OCI-LY7 (cell line): ENCODE measurements around the gene PRMT3. TPM values are rescaled to one million over a fixed set of nuclear protein-coding genes. Genes with fewer than 3 reads are reported as not detected.
"Not testable (repeated sequence)": the region's sequence is repeated elsewhere in the genome, so short reads cannot be mapped to it uniquely, and the experiment has no call there.

Source experiments
- BruUV-seq: library from RNA; stranded (reverse); fragments of 400-500 nt; replicated peaks from 2 replicates; lab custom pipeline; 2021; lab: Mats Ljungman, UMichigan
- CTCF ChIA-PET: fragments of 300-600 bp; sonication (Branson Sonifier 250); formaldehyde crosslinking; loops from one replicate; lab custom pipeline; 2022; ENCODE audit warnings: antibody characterized with exemption; ENCODE audit not compliant: unreplicated experiment; lab: Charles Lee
- POLR2A ChIA-PET: fragments of 300-600 bp; sonication (Branson Sonifier 250); formaldehyde crosslinking; loops from one replicate; lab custom pipeline; 2022; ENCODE audit warnings: antibody characterized with exemption; lab: Charles Lee
- DNase-seq: peaks from one replicate; pipeline ENCODE4 v3.0.0-alpha.2; 2015; ENCODE audit warnings: low spot score
- H2AFZ ChIP-seq: fragments of 200-600 bp; sonication (generic), shearing (Covaris generic); 2 replicates; pipeline ENCODE4 v1.6.1; 2014; ENCODE audit warnings: mild to moderate bottlenecking, antibody characterized with exemption, low read length, moderate library complexity
- H3K27ac ChIP-seq: fragments of 200-600 bp; sonication (generic); 2 replicates; pipeline ENCODE4 v1.5.1; 2014; ENCODE audit warnings: mixed run types, low read depth, mild to moderate bottlenecking, moderate library complexity, low read length, inconsistent platforms; ENCODE audit not compliant: poor library complexity, severe bottlenecking
- H3K36me3 ChIP-seq: fragments of 200-600 bp; sonication (generic); 2 replicates; pipeline ENCODE4 v1.6.1; 2014; ENCODE audit warnings: mild to moderate bottlenecking, antibody characterized with exemption, low read length, moderate library complexity, mixed read lengths; ENCODE audit not compliant: insufficient read depth
- H3K4me1 ChIP-seq: fragments of 200-600 bp; sonication (generic); 2 replicates; pipeline ENCODE4 v1.5.1; 2014; ENCODE audit warnings: mild to moderate bottlenecking, low read length; ENCODE audit not compliant: insufficient read depth, poor library complexity, severe bottlenecking
- H3K4me2 ChIP-seq: fragments of 200-600 bp; sonication (generic); 2 replicates; pipeline ENCODE4 v1.6.1; 2014; ENCODE audit warnings: mild to moderate bottlenecking, low read length
- H3K4me3 ChIP-seq: fragments of 200-600 bp; sonication (generic); 2 replicates; pipeline ENCODE4 v1.5.1; 2014; ENCODE audit warnings: mild to moderate bottlenecking, low read depth, low read length; ENCODE audit not compliant: poor library complexity, severe bottlenecking
- H3K79me2 ChIP-seq: fragments of 200-600 bp; sonication (generic); 2 replicates; pipeline ENCODE4 v1.6.1; 2016; ENCODE audit warnings: low read depth, mild to moderate bottlenecking, low read length, moderate library complexity, mixed read lengths; ENCODE audit not compliant: insufficient read depth
- H3K9me2 ChIP-seq: fragments of 200-600 bp; sonication (generic); 2 replicates; pipeline ENCODE4 v1.6.1; 2016; ENCODE audit warnings: mild to moderate bottlenecking, low read length, mixed read lengths; ENCODE audit not compliant: insufficient read depth
- H3K9me3 ChIP-seq: fragments of 200-600 bp; sonication (generic); 2 replicates; pipeline ENCODE4 v1.6.1; 2014; ENCODE audit warnings: mild to moderate bottlenecking, mixed run types, low read length, mixed read lengths
- H4K20me1 ChIP-seq: fragments of 200-600 bp; sonication (generic); 2 replicates; pipeline ENCODE4 v1.6.1; 2014; ENCODE audit warnings: mild to moderate bottlenecking, antibody characterized with exemption, low read length, moderate library complexity, mixed read lengths; ENCODE audit not compliant: insufficient read depth
- EZH2phosphoT487 ChIP-seq: fragments of 200-600 bp; sonication (generic); IDR thresholded peaks from 2 replicates; pipeline ENCODE4 v1.6.1; 2018; ENCODE audit warnings: low read depth, borderline replicate concordance, mild to moderate bottlenecking, mixed run types, antibody characterized with exemption, low read length, moderate library complexity, mixed read lengths
- intact Hi-C: fragments of 100-400 bp; cut with micrococcal nuclease; formaldehyde crosslinking; loops from one replicate; pipeline ENCODE4 v1.10.0; 2022; ENCODE audit not compliant: unreplicated experiment
- total RNA-seq, 2 experiments: library from RNA; depleted of rRNA in 1 of 2; stranded (reverse); fragments of >200 nt in 1 of 2; shearing (Covaris generic) in 1 of 2; gene quantifications; 2 replicates each; pipeline ENCODE4 v1.2.3, GENCODE V29; 2014 to 2022
- TF ChIP-seq, protein P1 (sequence below): fragments of 200-600 bp; sonication (generic); conservative IDR thresholded peaks from 2 replicates; pipeline ENCODE4 v1.5.1; 2014; ENCODE audit warnings: mild to moderate bottlenecking, antibody characterized with exemption, low read length, moderate library complexity, mixed read lengths

Gene PRMT3
- total RNA-seq, 2 experiments from 2014 or later, result 34.0 to 50.0 TPM

DNA sequence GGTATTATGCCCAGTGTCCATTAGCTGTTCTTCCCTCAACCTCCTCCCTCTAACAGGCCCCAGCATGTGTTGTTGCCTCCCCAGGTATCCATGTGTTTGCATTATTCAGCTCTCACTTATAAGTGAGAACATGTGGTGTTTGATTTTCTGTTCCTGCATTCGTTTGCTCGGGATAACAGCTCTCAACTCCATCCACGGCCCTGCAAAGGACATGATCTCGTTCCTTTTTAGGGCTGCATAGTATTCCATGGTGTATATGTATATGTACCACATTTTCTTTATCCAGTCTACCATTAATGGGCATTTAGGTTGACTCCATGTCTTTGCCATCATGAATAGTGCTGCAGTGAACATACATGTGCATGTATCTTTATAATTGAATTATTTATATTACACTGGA is 82.8 kb downstream of the PRMT3 start:
- no TSS peak for BruUV-seq
- no peaks in the 10 kb centered on the region for H4K20me1 ChIP-seq
- H3K27ac ChIP-seq, result no peak overlapping the region
- ChIA-PET CTCF (no interaction called here), POLR2A (no interaction called here)
- no peaks in the 10 kb centered on the region for H3K79me2 ChIP-seq
- peaks cover 72% of the 10 kb centered on the region for H3K36me3 ChIP-seq
- H3K4me1 ChIP-seq, result no peaks in the 10 kb centered on the region
- H3K9me3 ChIP-seq, result no peaks in the 10 kb centered on the region
- no peak overlapping the region for H3K4me2 ChIP-seq
- no peaks in the 10 kb centered on the region for H3K9me2 ChIP-seq
- DNase-seq, result no peak
- TF ChIP-seq, protein P1, sequence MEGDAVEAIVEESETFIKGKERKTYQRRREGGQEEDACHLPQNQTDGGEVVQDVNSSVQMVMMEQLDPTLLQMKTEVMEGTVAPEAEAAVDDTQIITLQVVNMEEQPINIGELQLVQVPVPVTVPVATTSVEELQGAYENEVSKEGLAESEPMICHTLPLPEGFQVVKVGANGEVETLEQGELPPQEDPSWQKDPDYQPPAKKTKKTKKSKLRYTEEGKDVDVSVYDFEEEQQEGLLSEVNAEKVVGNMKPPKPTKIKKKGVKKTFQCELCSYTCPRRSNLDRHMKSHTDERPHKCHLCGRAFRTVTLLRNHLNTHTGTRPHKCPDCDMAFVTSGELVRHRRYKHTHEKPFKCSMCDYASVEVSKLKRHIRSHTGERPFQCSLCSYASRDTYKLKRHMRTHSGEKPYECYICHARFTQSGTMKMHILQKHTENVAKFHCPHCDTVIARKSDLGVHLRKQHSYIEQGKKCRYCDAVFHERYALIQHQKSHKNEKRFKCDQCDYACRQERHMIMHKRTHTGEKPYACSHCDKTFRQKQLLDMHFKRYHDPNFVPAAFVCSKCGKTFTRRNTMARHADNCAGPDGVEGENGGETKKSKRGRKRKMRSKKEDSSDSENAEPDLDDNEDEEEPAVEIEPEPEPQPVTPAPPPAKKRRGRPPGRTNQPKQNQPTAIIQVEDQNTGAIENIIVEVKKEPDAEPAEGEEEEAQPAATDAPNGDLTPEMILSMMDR, result no peak
- no peak for TF ChIP-seq EZH2phosphoT487
- H2AFZ ChIP-seq, result no peak overlapping the region
- H3K4me3 ChIP-seq, result no peak overlapping the region
- intact Hi-C loops, result no loop called here

DNA sequence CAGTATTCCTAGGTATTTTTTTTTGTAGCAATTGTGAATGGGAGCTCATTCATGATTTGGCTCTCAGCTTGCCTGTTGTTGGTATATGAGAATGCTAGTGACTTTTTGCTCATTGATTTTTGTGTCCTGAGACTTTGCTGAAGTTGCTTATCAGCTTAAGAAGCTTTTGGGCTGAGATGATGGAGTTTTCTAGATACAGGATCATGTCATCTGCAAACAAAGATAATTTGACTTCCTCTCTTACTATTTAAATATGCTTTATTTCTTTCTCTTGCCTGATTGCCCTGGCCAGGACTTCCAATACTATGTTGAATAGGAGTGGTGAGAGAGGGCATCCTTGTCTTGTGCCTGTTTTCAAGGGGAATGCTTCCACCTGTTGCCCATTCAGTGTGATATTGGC is 84.4 kb downstream of the PRMT3 start:
- H4K20me1 ChIP-seq, H3K4me3 ChIP-seq, BruUV-seq, H3K4me2 ChIP-seq, H3K4me1 ChIP-seq, CTCF ChIA-PET, H3K27ac ChIP-seq, H3K9me3 ChIP-seq, intact Hi-C loops, H3K79me2 ChIP-seq, DNase-seq, H3K9me2 ChIP-seq, H2AFZ ChIP-seq: not testable (repeated sequence)
- peaks cover 73% of the 10 kb centered on the region for H3K36me3 ChIP-seq
- POLR2A ChIA-PET, result interaction anchor here (0.7 kb wide), 1 partner anchor 11 kb away, joined by 3 read pairs; no protein-coding TSS in a partner anchor

DNA sequence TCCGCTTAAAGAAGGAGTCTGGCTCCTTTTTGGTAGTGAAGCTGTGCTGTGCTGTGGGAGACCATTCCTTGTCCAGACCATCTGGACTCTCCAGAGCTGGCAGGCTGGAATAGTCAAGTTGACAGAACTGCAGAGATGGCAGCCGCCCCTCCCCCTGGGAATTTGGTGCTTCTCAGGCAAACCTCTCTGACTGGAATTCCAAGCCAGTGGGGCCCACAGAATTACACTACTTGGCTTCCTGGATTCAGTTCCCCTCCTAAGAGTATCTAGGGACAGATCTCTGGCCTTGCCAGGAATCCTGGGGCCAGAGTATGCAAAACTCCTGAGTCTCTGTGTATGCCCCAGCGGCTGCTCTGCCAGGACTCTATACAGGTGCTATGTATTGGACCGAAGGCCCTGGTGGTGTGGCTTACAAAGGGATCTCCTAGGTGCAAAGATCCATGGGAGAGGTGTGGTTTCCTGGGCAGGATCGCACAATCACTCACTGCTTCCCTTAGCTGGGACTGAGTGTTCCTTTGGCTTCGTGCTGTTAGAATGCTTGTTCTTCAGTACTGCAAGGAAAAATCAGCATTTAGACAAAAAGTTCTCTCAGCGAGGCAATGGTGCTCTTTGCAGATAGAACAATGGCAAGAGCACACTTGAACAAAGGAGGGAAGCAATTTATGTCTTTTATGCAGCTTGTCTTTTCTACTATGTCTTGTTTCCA is 86.8 kb downstream of the PRMT3 start:
- Histone ChIP-seq H3K4me3 (no peak overlapping the region), H3K9me2 (no peaks in the 10 kb centered on the region), H3K79me2 (no peaks in the 10 kb centered on the region), H3K9me3 (no peaks in the 10 kb centered on the region), H3K36me3 (peaks cover 69% of the 10 kb centered on the region), H3K4me1 (no peaks in the 10 kb centered on the region), H3K27ac (no peak overlapping the region), H2AFZ (no peak overlapping the region), H4K20me1 (no peaks in the 10 kb centered on the region), H3K4me2 (no peak overlapping the region)
- intact Hi-C loops, result no loop called here
- CTCF ChIA-PET, result no interaction called here
- TF ChIP-seq, protein P1, result no peak
- no peak for TF ChIP-seq EZH2phosphoT487
- BruUV-seq, result no TSS peak
- POLR2A ChIA-PET, result no interaction called here
- DNase-seq, result no peak
